HG02623 (cell line): Measurements from ENCODE around the gene MUC5B.
"Not testable (repeated sequence)": the region's sequence is repeated elsewhere in the genome, so short reads cannot be mapped to it uniquely, and the experiment has no call there.

Experiments used
- ATAC-seq: cut with Tn5 transposase; IDR thresholded peaks from one replicate; pipeline ENCODE4 v1.9.1; 2021; ENCODE audit warnings: moderate library complexity; ENCODE audit not compliant: unreplicated experiment

Gene MUC5B

DNA sequence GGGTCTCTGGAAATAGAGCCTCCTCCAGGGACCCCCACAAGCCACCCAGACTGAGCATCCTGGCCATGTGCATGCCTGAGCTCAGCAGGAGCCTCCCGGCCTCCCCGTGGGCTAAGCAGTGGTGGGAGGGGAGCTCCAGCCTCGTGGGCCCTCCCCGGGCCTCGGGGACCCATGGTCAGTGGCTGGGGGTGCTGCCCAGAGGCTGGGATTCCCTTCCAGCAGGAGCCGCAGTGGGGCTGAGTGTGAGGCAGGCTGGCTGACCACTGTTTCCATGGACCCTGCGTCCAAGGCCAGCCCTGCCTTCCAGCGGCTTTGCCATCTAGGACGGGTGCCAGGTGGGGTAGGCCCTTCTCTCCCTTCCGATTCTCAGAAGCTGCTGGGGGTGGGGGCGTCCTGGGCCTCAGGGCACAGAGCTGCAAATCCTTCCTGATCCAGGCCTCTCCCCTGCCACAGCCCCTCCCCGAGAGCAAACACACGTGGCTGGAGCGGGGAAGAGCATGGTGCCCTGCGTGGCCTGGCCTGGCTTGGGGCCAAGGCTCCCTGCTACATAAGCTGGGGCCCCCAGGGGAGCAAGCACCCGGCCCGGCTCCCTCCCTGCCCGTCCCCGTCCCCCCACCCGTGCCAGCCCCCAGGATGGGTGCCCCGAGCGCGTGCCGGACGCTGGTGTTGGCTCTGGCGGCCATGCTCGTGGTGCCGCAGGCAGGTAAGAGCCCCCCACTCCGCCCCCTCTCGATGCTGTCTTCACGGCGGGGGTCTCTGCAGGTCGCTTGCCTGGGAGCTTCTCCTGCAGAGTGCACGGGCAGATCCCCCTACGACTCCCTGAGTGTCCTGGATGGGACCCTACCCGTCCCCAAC, at the start of gene MUC5B:
MUC5B (plus strand) TSS at position 576 of the 855 bp plus-strand sequence; CDS start at position 634, 58 bp downstream.
- no peak for ATAC-seq

DNA sequence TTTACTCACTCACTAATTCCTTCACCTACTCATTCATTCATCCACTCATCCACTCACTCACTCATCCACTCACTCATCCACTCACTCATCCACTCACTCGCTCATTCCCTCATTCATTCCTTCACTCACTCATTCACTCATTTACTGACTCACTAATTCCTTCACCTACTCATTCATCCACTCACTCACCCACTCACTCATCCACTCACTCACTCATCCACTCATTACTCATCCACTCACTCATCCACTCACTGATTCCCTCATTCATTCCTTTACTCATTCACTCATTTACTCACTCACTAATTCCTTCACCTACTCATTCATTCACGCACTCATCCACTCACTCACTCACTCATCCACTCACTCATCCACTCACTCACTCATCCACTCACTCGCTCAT, 49.5 kb upstream of the MUC5B start:
- ATAC-seq: not testable (repeated sequence)

GRCh38 chr11:1174441-1175370, 48.2 kb upstream of the MUC5B start:
- ATAC-seq: no peak

- no peak for ATAC-seq
Observed at GRCh38 chr11:1175461-1176223, 47.2 kb upstream of the MUC5B start.

DNA sequence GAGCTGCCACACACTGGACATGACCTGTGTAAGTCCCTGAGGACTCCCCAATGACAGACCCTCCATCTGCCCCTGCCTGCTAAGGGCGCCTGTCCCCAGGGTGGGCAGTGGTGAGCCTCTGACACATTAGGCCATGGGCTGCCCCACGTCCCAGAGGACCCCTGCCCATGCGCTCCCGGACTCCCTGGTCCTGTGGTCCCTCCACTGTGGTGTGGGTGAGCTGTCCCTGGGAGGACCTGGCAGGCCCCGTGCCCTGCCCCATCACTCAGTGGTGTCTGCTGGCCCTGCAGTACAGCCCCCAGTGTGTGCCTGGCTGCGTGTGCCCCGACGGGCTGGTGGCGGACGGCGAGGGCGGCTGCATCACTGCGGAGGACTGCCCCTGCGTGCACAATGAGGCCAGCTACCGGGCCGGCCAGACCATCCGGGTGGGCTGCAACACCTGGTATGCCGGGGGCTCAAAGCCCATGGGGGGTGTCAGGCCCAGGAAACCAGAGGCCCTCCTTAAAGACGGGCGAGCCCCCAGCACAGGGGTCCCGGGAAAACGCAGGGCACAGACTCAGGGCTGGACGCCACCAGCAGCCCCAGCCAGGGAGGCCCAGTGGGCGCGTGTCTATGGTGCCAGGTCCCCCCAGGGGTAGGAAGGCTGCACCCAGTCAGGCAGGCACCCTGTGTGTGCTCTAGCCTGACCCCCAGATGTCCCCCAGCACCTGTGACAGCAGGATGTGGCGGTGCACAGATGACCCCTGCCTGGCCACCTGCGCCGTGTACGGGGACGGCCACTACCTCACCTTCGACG, 46.4 kb upstream of the MUC5B start:
- ATAC-seq: no peak

DNA sequence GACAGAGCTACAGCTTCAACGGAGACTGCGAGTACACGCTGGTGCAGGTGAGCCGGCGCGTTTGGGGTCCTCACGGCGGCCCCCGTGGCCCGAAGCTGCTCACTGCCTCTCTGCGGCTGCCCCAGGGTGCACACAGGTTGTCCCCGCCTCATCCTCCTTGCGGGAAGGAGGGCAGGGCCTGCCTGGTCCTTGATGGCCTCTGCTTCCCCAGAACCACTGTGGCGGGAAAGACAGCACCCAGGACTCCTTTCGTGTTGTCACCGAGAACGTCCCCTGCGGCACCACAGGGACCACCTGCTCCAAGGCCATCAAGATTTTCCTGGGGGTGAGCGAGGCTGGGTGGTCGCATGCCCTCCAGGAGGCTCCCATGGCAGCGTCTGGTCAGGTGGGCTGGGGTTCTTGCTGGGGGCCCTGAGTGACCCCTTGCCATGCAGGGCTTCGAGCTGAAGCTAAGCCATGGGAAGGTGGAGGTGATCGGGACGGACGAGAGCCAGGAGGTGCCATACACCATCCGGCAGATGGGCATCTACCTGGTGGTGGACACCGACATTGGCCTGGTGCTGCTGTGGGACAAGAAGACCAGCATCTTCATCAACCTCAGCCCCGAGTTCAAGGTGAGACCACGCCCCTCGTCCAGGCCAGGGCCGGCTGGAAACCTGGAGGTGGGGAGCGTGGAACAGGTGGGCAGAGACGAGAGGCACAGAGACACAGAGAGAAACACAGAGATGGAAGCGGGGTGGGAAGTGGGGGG, 45.7 kb upstream of the MUC5B start:
- no peak for ATAC-seq

- ATAC-seq: no peak
Observed at GRCh38 chr11:1177771-1178090, 45.1 kb upstream of the MUC5B start.

DNA sequence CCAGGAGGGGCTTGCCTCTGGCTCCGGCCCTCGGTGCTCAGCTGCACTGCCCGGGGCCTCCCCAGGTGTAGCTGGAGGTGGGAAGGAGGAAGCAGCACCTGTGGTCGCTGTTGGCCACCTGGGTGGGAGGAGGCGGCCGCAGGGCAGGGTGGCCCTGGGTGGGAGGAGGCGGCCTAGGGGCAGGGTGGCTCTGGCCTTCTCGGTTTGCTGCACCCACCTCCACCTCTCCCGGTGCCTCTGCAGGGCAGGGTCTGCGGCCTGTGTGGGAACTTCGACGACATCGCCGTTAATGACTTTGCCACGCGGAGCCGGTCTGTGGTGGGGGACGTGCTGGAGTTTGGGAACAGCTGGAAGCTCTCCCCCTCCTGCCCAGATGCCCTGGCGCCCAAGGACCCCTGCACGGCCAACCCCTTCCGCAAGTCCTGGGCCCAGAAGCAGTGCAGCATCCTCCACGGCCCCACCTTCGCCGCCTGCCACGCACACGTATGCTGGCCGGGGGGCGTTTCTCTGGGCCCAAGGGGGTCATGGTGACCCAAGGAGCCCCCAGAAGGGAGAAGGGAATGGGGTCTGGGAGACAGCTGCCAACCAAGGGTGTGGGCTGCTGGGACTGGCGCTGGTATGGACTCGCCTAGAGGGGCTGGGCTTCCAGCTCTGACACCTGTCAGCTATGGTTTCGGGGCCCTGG, 44.5 kb upstream of the MUC5B start:
- no peak for ATAC-seq

DNA sequence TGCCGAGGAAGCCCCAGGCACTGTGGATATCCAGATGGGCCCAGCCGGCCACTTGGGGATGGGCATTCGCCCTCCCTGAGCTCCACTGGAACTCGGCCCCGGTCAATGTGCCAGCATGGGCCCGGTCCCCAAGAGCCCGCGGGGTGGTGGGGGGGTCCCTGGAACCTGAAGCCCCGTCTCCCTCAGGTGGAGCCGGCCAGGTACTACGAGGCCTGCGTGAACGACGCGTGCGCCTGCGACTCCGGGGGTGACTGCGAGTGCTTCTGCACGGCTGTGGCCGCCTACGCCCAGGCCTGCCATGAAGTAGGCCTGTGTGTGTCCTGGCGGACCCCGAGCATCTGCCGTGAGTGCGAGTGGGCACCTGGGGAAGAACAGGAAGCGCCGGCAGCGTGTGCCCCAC, 44.0 kb upstream of the MUC5B start:
- no peak for ATAC-seq

GRCh38 chr11:1179641-1180040, 43.2 kb upstream of the MUC5B start:
- no peak for ATAC-seq

DNA sequence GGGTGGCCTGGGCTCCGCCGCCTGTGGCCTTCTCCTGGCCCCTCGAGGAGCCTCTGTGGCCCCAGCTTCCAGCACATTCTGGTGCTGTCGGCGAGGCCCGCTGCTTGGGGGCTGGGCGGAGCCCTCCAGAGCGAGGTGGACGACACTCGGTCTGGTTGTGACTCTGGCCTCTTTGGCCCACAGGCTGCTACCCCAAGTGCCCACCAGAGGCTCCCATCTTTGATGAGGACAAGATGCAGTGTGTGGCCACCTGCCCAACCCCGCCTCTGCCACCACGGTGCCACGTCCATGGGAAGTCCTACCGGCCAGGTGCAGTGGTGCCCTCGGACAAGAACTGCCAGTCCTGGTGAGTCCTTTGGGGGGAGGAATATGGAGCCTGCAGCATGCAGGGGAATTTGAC, 42.7 kb upstream of the MUC5B start:
- ATAC-seq: no peak

DNA sequence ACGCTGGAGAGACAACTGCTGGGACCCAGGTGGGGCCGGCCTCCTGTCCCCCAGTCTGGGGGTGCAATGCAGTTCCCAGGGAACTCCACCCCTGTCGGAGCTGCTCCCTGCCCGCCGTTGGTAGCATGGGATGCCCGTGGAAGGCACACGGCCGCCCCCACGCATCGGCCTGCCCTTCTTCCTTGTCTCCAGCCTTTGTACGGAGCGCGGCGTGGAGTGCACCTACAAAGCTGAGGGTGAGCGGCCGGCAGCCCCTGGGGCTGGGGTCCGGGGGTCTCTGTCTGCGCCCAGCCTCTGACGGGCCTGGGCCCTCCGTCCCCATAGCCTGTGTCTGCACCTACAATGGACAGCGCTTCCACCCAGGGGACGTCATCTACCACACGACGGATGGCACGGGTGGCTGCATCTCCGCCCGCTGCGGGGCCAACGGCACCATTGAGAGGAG, 41.9 kb upstream of the MUC5B start:
- no peak for ATAC-seq

DNA sequence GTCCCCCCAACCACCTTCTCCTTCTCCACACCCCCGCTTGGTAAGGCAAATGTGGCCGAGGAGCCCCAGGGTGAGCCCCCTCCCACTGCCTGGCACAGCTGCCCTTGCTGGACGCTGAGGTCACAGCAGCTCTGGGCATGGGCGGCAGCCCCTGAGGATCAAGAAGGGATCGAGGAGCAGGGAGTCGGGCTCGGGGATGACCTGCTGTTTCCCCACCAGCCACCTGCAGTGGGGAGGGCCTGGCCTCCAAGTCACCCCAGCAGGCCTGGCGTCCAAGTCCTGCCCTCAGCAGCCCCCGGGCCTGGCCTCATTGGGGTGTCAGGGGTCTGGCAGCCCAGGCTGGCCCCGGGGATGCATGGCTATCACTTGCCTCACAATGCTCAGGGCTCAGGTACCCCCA, 41.4 kb upstream of the MUC5B start:
- no peak for ATAC-seq

DNA sequence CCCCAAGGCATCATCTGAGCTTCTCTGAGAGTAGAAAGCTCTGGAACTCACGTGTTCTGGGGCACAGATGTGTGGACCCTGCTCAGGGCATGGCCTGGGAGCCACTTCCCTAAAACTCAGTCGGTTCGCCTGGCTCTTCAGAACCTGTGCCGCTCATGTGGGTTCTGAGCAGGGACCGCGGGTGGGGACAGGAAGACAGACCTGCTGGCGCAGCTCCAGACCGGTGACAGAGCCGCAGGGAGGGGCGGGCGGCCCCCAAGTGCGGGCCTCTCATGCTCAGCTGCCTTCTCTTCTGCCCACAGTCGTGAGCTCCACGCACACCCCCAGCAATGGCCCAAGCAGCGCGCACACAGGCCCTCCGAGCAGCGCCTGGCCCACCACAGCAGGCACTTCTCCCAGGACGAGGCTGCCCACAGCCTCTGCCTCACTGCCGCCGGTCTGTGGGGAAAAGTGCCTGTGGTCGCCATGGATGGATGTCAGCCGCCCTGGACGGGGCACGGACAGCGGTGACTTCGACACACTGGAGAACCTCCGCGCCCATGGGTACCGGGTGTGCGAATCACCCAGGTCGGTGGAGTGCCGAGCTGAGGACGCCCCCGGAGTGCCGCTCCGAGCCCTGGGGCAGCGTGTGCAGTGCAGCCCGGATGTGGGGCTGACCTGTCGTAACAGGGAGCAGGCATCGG, 40.9 kb upstream of the MUC5B start:
- no peak for ATAC-seq

GRCh38 chr11:1184139-1184538, 38.7 kb upstream of the MUC5B start:
- ATAC-seq: not testable (repeated sequence)

GRCh38 chr11:1188451-1189130, 34.3 kb upstream of the MUC5B start:
- ATAC-seq: not testable (repeated sequence)

- ATAC-seq: not testable (repeated sequence)
Observed at GRCh38 chr11:1189816-1190215, 33.0 kb upstream of the MUC5B start.
